NT2/D1 (cell line): ENCODE results near the gene SIK3.

Experiments used
- SUZ12 ChIP-seq: IDR thresholded peaks from 2 replicates; pipeline ENCODE4 v1.6.1; 2011; ENCODE audit not compliant: insufficient read length, insufficient read depth; ENCODE audit errors: extremely low read depth
- YY1 ChIP-seq: IDR thresholded peaks from 2 replicates; pipeline ENCODE4 v1.6.1; 2011; ENCODE audit not compliant: insufficient read length, insufficient read depth
- ZNF274 ChIP-seq: IDR thresholded peaks from 2 replicates; pipeline ENCODE4 v1.6.1; 2011; ENCODE audit warnings: mild to moderate bottlenecking, low read depth, low read length

- TF ChIP-seq SUZ12 (no peak), YY1 (no peak), ZNF274 (no peak)
Observed at GRCh38 chr11:116930586-116930985, 167.6 kb downstream of the SIK3 start.
